NCI-H69 (cell line): Measurements from ENCODE around the gene ESF1.
A peak's percentile ranks its signal among the peaks of the same experiment; 100 is the strongest.

ENCODE experiments used
- DNase-seq: peaks from one replicate; lab custom pipeline; 2025; lab: John Stamatoyannopoulos, UW

ESF1 gene

GRCh38 chr20:13678944-13679343 is 105.8 kb downstream of the ESF1 start:
- no peak for DNase-seq

GRCh38 chr20:13677241-13677640 is 107.5 kb downstream of the ESF1 start:
- DNase-seq = no peak

GRCh38 chr20:13676682-13677081 is 108.0 kb downstream of the ESF1 start:
- DNase-seq = peak; percentile 9

GRCh38 chr20:13672690-13673089 is 112.0 kb downstream of the ESF1 start:
- DNase-seq = no peak

- DNase-seq = no peak
Measured at GRCh38 chr20:13671916-13672378, 112.8 kb downstream of the ESF1 start.

GRCh38 chr20:13671512-13671911 is 113.2 kb downstream of the ESF1 start:
- no peak for DNase-seq

- DNase-seq = no peak
Measured at GRCh38 chr20:13670160-13670559, 114.6 kb downstream of the ESF1 start.

- DNase-seq = no peak
Measured at GRCh38 chr20:13665709-13666395, 118.9 kb downstream of the ESF1 start.
